GM19193 (cell line): ENCODE results near the gene MARCHF6.

Experiments
- POLR2A ChIP-seq: IDR thresholded peaks from 4 replicates; pipeline ENCODE4 v1.6.1; 2011; ENCODE audit not compliant: insufficient read depth, insufficient read length; ENCODE audit errors: extremely low read depth

The MARCHF6 gene

GRCh38 chr5:10391130-10391529 is 37.6 kb downstream of the MARCHF6 start:
- TF ChIP-seq POLR2A, result no peak

- no peak for TF ChIP-seq POLR2A
Observed at GRCh38 chr5:10393491-10393890, 40.0 kb downstream of the MARCHF6 start.

- TF ChIP-seq POLR2A, result no peak
Observed at GRCh38 chr5:10396552-10396951, 43.1 kb downstream of the MARCHF6 start.

- no peak for TF ChIP-seq POLR2A
Observed at GRCh38 chr5:10399839-10400238, 46.3 kb downstream of the MARCHF6 start.

GRCh38 chr5:10400411-10400810 is 46.9 kb downstream of the MARCHF6 start:
- TF ChIP-seq POLR2A, result no peak

GRCh38 chr5:10400831-10401230 is 47.3 kb downstream of the MARCHF6 start:
- no peak for TF ChIP-seq POLR2A

- no peak for TF ChIP-seq POLR2A
Observed at GRCh38 chr5:10401498-10401897, 48.0 kb downstream of the MARCHF6 start.
